Ovary (tissue), 9 donors: Measurements from ENCODE around the gene XYLT1. TPM values are rescaled to one million over a fixed set of nuclear protein-coding genes. Genes with fewer than 3 reads are reported as not detected.

Experiments used
- DNase-seq, 5 donors: peaks; one replicate each; pipeline ENCODE4 v3.0.0-alpha.2; 2019 to 2020
- H3K27ac ChIP-seq, 2 donors: fragments of 200-600 bp; one replicate each; pipeline versions ENCODE4 v1.5.1 to v1.8.0; 2019 to 2022
- H3K27me3 ChIP-seq: fragments of 200-600 bp; one replicate; pipeline ENCODE4 v1.8.0; 2022
- H3K36me3 ChIP-seq: fragments of 200-600 bp; sonication (generic); one replicate; pipeline ENCODE4 v1.5.1; 2019
- H3K4me1 ChIP-seq: one replicate; pipeline ENCODE4 v1.8.1; 2013; ENCODE audit warnings: mild to moderate bottlenecking, moderate library complexity; ENCODE audit not compliant: insufficient read depth
- H3K4me3 ChIP-seq: fragments of 200-600 bp; sonication (generic); one replicate; pipeline ENCODE4 v1.5.1; 2017
- H3K9me3 ChIP-seq, 2 donors: fragments of 200-600 bp in 1 of 2; sonication (generic) in 1 of 2; one replicate each; pipeline versions ENCODE4 v1.5.1 to v1.8.1; 2013 to 2019; ENCODE audit warnings: mild to moderate bottlenecking in 1 of 2, moderate library complexity in 1 of 2
- CTCF ChIP-seq, 3 donors: fragments of 450-650 bp in 2 of 3; fragments of 200-600 bp in 1 of 3; IDR thresholded peaks; one replicate each; pipeline versions ENCODE4 v1.5.1 to v1.8.0; 2016 to 2022; ENCODE audit warnings: antibody characterized with exemption in 3 of 3, mild to moderate bottlenecking in 1 of 3
- EP300 ChIP-seq: sonication (generic); formaldehyde crosslinking; IDR thresholded peaks from one replicate; pipeline ENCODE4 v1.6.1; 2017; ENCODE audit warnings: antibody characterized with exemption
- POLR2A ChIP-seq: fragments of 450-650 bp; IDR thresholded peaks from one replicate; pipeline ENCODE4 v1.6.1; 2017; ENCODE audit warnings: antibody characterized with exemption, mild to moderate bottlenecking, moderate library complexity
- WGBS, 3 donors: extraction: QIAGEN DNeasy Blood & Tissue Kit in 1 of 3; methylation state at CpG; one replicate each; pipeline versions ENCODE4 v1.1.5 to v1.1.7; 2013 to 2017; 5-methylcytosine and 5-hydroxymethylcytosine counted together
- intact Hi-C, 4 donors: fragments of 100-400 bp; cut with DNase I; formaldehyde crosslinking; loops; one replicate each; pipeline versions ENCODE4 v1.11.0 to v1.15.1; 2022 to 2023
- polyA plus RNA-seq, 2 donors: library from polyadenylated mRNA; stranded (reverse); fragments of 200-250 nt in 1 of 2; fragments of 350-450 nt in 1 of 2; fragmentation: Illumina TruSeq in 1 of 2; extraction: RNeasy Lipid Tissue Mini Kit (QIAGEN cat#74804) in 1 of 2; gene quantifications; one replicate each; pipeline ENCODE4 v1.2.3, GENCODE V29; 2013 to 2014
- total RNA-seq, 7 donors: library from RNA; depleted of rRNA in 2 of 7; stranded (reverse); fragments of >200 nt in 2 of 7; fragmentation: NEBNext Ultra II Directional in 3 of 7; extraction: Animal tissue kit (Norgen Biotek cat#: 25700) in 3 of 7; gene quantifications; one replicate each; pipeline versions ENCODE4 v1.1.0 to v1.2.4, GENCODE V29; 2016 to 2023
- donor health status: DM: no; HTN: no; CAD: no; lungs with moderate emphysema.
- donor health status: DM: no; HTN: no; CAD: no.
- donor health status: Bipolar disorder and iron deficiency.
- donor health status: DM: yes; HTN: yes; CAD: no.
- donor health status: DM: no; HTN: no; CAD: no.
- donor health status: DM: yes; HTN: yes; CAD: no.

Gene XYLT1
- total and polyA plus RNA-seq, 9 donors = 3.2 to 38.0 (median 17.3) TPM

- H3K4me3 ChIP-seq = no peak overlapping the region
- no peak for TF ChIP-seq CTCF (IDR thresholded peaks at IDR 0.05)
- no peaks in the 10 kb centered on the region for H3K4me1 ChIP-seq
- WGBS, 3 donors = 75 to 80% (median 77%) methylated on average over 8 of the region's 8 CpGs
- no peaks in the 10 kb centered on the region for H3K9me3 ChIP-seq
- intact Hi-C loops = no loop called here
- H3K27ac ChIP-seq = no peak overlapping the region
- H3K36me3 ChIP-seq = no peaks in the 10 kb centered on the region
- no peak for DNase-seq
- no peaks in the 10 kb centered on the region for H3K27me3 ChIP-seq
Observed at GRCh38 chr16:17325476-17326143, 145.2 kb downstream of the XYLT1 start.

- 86 to 91% (median 89%) methylated on average over 10 of the region's 10 CpGs for WGBS, 3 donors
- no peaks in the 10 kb centered on the region for H3K36me3 ChIP-seq
- TF ChIP-seq POLR2A = no peak
- no peak for TF ChIP-seq EP300
- TF ChIP-seq CTCF (IDR thresholded peaks at IDR 0.05) = no peak
- no peak overlapping the region for H3K4me3 ChIP-seq
- no peaks in the 10 kb centered on the region for H3K9me3 ChIP-seq
- H3K4me1 ChIP-seq = no peaks in the 10 kb centered on the region
- intact Hi-C loops = no loop called here
- DNase-seq = no peak
- no peaks in the 10 kb centered on the region for H3K27me3 ChIP-seq
- H3K27ac ChIP-seq = no peak overlapping the region
Observed at GRCh38 chr16:17324451-17324850, 146.3 kb downstream of the XYLT1 start.

GRCh38 chr16:17323171-17323570, 147.6 kb downstream of the XYLT1 start:
- Histone ChIP-seq H3K9me3 (no peaks in the 10 kb centered on the region), H3K27me3 (no peaks in the 10 kb centered on the region), H3K4me3 (no peak overlapping the region), H3K4me1 (peaks cover 2% of the 10 kb centered on the region), H3K36me3 (no peaks in the 10 kb centered on the region), H3K27ac (no peak overlapping the region)
- DNase-seq = no peak
- WGBS, 3 donors = 53 to 70% (median 58%) methylated on average over 10 of the region's 10 CpGs
- TF ChIP-seq EP300 (no peak), CTCF (IDR thresholded peaks at IDR 0.05) (no peak), POLR2A (no peak)
- intact Hi-C loops = no loop called here

- no peaks in the 10 kb centered on the region for H3K9me3 ChIP-seq
- no peak overlapping the region for H3K4me3 ChIP-seq
- intact Hi-C loops = no loop called here
- no peak overlapping the region for H3K27ac ChIP-seq
- no peaks in the 10 kb centered on the region for H3K27me3 ChIP-seq
- DNase-seq = no peak
- H3K36me3 ChIP-seq = no peaks in the 10 kb centered on the region
- TF ChIP-seq EP300 = no peak
- TF ChIP-seq POLR2A = no peak
- H3K4me1 ChIP-seq = peaks cover 4% of the 10 kb centered on the region
- 80 to 94% (median 88%) methylated on average over 6 of the region's 6 CpGs for WGBS, 3 donors
Observed at GRCh38 chr16:17321824-17322223, 148.9 kb downstream of the XYLT1 start.

GRCh38 chr16:17320009-17320408, 150.8 kb downstream of the XYLT1 start:
- H3K27ac ChIP-seq = no peak overlapping the region
- no peak for TF ChIP-seq CTCF (IDR thresholded peaks at IDR 0.05)
- TF ChIP-seq POLR2A = no peak
- no peak overlapping the region for H3K4me3 ChIP-seq
- H3K9me3 ChIP-seq = no peaks in the 10 kb centered on the region
- no peaks in the 10 kb centered on the region for H3K36me3 ChIP-seq
- peaks cover 4% of the 10 kb centered on the region for H3K4me1 ChIP-seq
- intact Hi-C loops = no loop called here
- WGBS, 3 donors = 62 to 64% (median 64%) methylated on average over 3 of the region's 3 CpGs
- H3K27me3 ChIP-seq = no peaks in the 10 kb centered on the region
- DNase-seq = no peak
